Testis (tissue), 3 donors: ENCODE data around the gene ANGPTL2. TPM values are rescaled to one million over a fixed set of nuclear protein-coding genes. Genes with fewer than 3 reads are reported as not detected.
"Not testable (repeated sequence)": the region's sequence is repeated elsewhere in the genome, so short reads cannot be mapped to it uniquely, and the experiment has no call there.

Experiments
- DNase-seq: peaks from one replicate; pipeline ENCODE4 v3.0.0-alpha.2; 2019
- H3K27ac ChIP-seq, 2 donors: fragments of 200-600 bp; sonication (generic); one replicate each; pipeline ENCODE4 v1.5.1; 2019
- H3K27me3 ChIP-seq: fragments of 200-600 bp; sonication (generic); one replicate; pipeline ENCODE4 v1.5.1; 2019
- H3K36me3 ChIP-seq: fragments of 200-600 bp; sonication (generic); one replicate; pipeline ENCODE4 v1.5.1; 2017; ENCODE audit warnings: low read depth; ENCODE audit errors: missing control alignments
- H3K4me1 ChIP-seq: fragments of 200-600 bp; sonication (generic); one replicate; pipeline ENCODE4 v1.5.1; 2019
- H3K4me3 ChIP-seq, 2 donors: fragments of 200-600 bp; sonication (generic); one replicate each; pipeline ENCODE4 v1.5.1; 2017 to 2019
- H3K9me3 ChIP-seq: fragments of 200-600 bp; sonication (generic); one replicate; pipeline ENCODE4 v1.5.1; 2017
- POLR2A ChIP-seq: fragments of 450-650 bp; IDR thresholded peaks from one replicate; pipeline ENCODE4 v1.6.1; 2017; ENCODE audit warnings: antibody characterized with exemption, mild to moderate bottlenecking, moderate library complexity
- WGBS, 2 donors: methylation state at CpG; one replicate each; pipeline ENCODE4 v1.1.5; 2018; 5-methylcytosine and 5-hydroxymethylcytosine counted together
- intact Hi-C: fragments of 100-400 bp; cut with DNase I; formaldehyde crosslinking; loops from one replicate; pipeline ENCODE4 v1.15.1; 2023; ENCODE audit warnings: low total_unique reads
- polyA plus RNA-seq: library from polyadenylated mRNA; stranded (reverse); fragments of 350-450 nt; fragmentation: Illumina TruSeq; extraction: RNeasy Lipid Tissue Mini Kit (QIAGEN cat#74804); gene quantifications from one replicate; pipeline ENCODE4 v1.2.3, GENCODE V29; 2014; ENCODE audit warnings: low read depth, low replicate concordance; ENCODE audit not compliant: insufficient read depth
- total RNA-seq, 2 donors: library from RNA; depleted of rRNA; stranded (reverse); fragments of >200 nt; gene quantifications; one replicate each; pipeline ENCODE4 v1.2.3, GENCODE V29; 2016
- TF ChIP-seq, protein P1 (sequence below), 3 experiments: fragments of 450-650 bp in 2 of 3; fragments of 200-600 bp in 1 of 3; sonication (generic) in 1 of 3; IDR thresholded peaks; one replicate each; pipeline ENCODE4 v1.5.1; 2016 to 2019; ENCODE audit warnings: antibody characterized with exemption in 3 of 3, mild to moderate bottlenecking in 2 of 3, moderate library complexity in 1 of 3

ANGPTL2 gene
- total and polyA plus RNA-seq, 3 donors from 2014 or later = 2.4 to 30.7 (median 2.4) TPM

DNA sequence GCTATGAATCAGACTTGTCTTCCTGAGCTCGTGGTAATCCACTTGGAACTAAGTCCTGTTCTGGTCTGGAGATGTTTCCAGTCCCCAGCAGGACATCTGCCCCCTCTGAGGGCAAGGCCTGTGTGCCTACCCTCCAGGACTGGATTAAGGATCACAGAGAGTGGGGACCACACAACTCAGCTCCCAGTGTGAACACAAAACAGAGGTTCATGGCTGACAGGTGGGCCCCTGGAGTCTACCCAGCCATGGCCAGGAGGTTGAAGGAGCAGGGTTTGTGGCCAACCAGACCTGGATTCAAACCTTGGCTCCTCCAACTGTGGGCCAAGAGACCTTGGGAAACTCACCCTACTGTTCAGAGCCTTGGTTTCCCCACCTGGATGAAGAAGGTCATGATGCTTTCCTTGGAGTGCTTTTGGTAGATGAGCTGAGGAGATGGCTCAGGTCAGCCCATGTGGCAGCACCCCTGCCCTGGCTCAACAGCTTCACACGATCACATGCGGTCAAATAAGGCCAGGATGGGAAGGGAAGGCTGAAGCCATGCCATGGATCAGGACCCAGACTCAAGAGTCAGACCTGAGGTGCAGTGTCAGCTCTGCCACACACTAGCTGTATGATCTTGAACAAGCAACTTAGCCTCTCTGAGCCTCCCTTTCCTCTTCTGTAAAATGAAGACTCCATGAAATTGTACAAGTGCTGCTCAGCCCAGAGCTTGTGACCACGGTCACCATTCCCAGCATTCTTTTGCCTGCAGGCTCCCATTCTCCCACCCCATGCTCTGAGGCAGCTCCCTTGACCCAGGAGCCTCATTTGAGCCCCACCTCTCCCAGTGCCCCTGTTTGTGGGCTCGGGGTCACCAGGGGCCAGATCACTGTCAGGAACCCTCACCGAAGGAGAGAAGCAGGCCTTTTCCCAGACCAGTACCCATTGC is 27.3 kb upstream of the ANGPTL2 start:
- no peaks in the 10 kb centered on the region for H3K36me3 ChIP-seq
- no peak for DNase-seq
- no peak overlapping the region for H3K27ac ChIP-seq
- H3K9me3 ChIP-seq = no peaks in the 10 kb centered on the region
- 89 to 93% methylated on average over 6 of the region's 6 CpGs for WGBS, 2 donors
- no peak overlapping the region for H3K4me3 ChIP-seq
- no peak for TF ChIP-seq POLR2A
- TF ChIP-seq, protein P1, sequence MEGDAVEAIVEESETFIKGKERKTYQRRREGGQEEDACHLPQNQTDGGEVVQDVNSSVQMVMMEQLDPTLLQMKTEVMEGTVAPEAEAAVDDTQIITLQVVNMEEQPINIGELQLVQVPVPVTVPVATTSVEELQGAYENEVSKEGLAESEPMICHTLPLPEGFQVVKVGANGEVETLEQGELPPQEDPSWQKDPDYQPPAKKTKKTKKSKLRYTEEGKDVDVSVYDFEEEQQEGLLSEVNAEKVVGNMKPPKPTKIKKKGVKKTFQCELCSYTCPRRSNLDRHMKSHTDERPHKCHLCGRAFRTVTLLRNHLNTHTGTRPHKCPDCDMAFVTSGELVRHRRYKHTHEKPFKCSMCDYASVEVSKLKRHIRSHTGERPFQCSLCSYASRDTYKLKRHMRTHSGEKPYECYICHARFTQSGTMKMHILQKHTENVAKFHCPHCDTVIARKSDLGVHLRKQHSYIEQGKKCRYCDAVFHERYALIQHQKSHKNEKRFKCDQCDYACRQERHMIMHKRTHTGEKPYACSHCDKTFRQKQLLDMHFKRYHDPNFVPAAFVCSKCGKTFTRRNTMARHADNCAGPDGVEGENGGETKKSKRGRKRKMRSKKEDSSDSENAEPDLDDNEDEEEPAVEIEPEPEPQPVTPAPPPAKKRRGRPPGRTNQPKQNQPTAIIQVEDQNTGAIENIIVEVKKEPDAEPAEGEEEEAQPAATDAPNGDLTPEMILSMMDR (IDR thresholded peaks at IDR 0.05) = no peak
- no peaks in the 10 kb centered on the region for H3K27me3 ChIP-seq
- peaks cover 7% of the 10 kb centered on the region for H3K4me1 ChIP-seq
- intact Hi-C loops = no loop called here

DNA sequence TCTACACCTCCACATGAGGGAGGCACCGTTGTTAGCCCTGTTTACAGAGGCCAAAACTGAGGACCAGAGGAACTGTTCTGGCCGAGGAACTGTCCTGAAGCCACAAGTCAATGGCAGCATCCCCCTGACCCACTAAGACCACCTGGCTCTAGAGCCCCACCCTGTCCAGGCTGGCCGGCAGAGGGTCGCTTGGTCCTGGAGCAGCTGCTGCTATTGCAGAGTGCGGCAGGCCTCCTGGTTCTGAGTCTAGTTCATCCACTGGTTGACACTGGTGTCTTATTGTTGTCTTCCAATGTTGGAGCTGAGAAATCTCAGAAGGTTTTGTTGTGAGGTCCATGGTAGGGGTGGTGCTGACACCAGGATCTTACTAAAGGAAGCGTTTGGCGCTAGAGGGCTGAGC is 26.6 kb upstream of the ANGPTL2 start:
- H3K4me1 ChIP-seq = peaks cover 2% of the 10 kb centered on the region
- intact Hi-C loops = no loop called here
- H3K4me3 ChIP-seq = no peak overlapping the region
- DNase-seq = peak; percentile 11
- no peaks in the 10 kb centered on the region for H3K27me3 ChIP-seq
- no peak for TF ChIP-seq POLR2A
- TF ChIP-seq, protein P1 (IDR thresholded peaks at IDR 0.05) = no peak
- no peaks in the 10 kb centered on the region for H3K9me3 ChIP-seq
- 93 to 97% methylated on average over 3 to 7 of the region's 7 CpGs for WGBS, 2 donors
- no peaks in the 10 kb centered on the region for H3K36me3 ChIP-seq
- H3K27ac ChIP-seq = no peak overlapping the region

DNA sequence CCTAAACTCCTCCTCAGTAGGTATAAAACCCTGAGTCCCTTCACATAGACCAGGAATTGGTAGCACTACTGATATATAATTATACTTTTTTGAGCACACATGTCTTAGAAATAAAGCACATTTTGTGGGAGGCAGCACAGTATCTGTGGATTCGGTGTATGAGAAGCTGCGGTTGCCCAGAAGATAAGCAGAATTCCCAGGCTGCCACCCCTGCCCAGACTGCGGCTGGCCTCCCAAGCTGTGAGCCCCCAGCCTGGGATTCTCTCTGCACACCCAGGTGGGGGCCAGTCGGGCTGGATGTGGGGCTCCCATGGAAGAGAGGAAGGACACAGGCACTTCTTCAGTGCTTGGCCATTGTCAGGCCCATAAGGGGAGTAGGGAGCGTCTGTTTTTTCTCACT is 25.6 kb upstream of the ANGPTL2 start:
- no peaks in the 10 kb centered on the region for H3K4me1 ChIP-seq
- H3K36me3 ChIP-seq = no peaks in the 10 kb centered on the region
- no peaks in the 10 kb centered on the region for H3K9me3 ChIP-seq
- intact Hi-C loops = no loop called here
- no peak overlapping the region for H3K4me3 ChIP-seq
- DNase-seq = peak; percentile 10
- no peak for TF ChIP-seq POLR2A
- TF ChIP-seq, protein P1 (IDR thresholded peaks at IDR 0.05) = no peak
- no peak overlapping the region for H3K27ac ChIP-seq
- WGBS, 2 donors = 78 to 90% methylated on average over 5 of the region's 5 CpGs
- H3K27me3 ChIP-seq = no peaks in the 10 kb centered on the region

DNA sequence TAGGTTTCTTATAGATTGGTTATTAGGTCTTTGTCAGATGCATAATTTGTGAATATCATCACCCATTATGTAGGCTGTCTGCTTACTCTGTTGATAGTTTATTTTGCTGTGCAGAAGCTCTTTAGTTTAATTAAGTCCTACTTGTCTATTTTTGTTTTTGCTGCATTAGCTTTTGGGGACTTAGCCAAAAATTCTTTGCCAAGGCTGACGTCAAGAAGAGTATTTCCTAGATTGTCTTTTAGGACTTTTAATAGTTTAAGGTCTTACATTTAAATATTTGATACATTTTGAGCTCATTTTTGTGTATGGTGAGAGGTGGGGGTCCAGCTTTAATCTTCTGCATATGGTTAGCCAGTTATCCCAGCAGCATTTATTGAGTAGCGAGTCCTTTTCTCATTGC is 24.8 kb upstream of the ANGPTL2 start:
- no peaks in the 10 kb centered on the region for H3K4me1 ChIP-seq
- DNase-seq = no peak
- H3K36me3 ChIP-seq = no peaks in the 10 kb centered on the region
- H3K27me3 ChIP-seq = no peaks in the 10 kb centered on the region
- TF ChIP-seq, protein P1 (IDR thresholded peaks at IDR 0.05) = no peak
- TF ChIP-seq POLR2A = no peak
- no peak overlapping the region for H3K27ac ChIP-seq
- H3K4me3 ChIP-seq = no peak overlapping the region
- intact Hi-C loops = no loop called here
- WGBS, 2 donors = 69 to 74% methylated on average over 2 of the region's 2 CpGs
- no peaks in the 10 kb centered on the region for H3K9me3 ChIP-seq

DNA sequence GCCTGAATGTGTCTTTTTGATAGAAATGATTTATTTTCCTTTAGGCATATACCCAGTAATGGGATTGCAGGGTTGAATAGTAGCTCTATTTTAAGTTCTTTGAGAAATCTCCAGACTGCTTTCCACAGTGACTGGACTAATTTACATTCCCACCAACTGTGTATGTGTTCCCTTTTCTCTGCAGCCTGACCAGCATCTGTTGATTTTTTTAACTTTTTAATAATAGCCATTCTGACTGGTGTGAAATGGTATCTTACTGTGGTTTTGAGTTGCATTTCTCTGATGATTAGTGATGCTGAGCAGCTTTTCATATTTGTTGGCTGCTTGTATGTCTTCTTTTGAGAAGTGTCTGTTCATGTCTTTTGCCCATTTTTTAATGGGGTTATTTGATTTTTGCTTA is 24.4 kb upstream of the ANGPTL2 start:
- H3K27ac ChIP-seq, H3K27me3 ChIP-seq, DNase-seq, intact Hi-C loops, H3K4me1 ChIP-seq, H3K9me3 ChIP-seq, H3K36me3 ChIP-seq, H3K4me3 ChIP-seq: not testable (repeated sequence)
